H9 (cell line): ENCODE measurements around the gene CDC42. TPM values are rescaled to one million over a fixed set of nuclear protein-coding genes. Genes with fewer than 3 reads are reported as not detected.

Experiments used
- DNase-seq: peaks from one replicate; pipeline ENCODE4 v3.0.0-alpha.2; 2017
- H2AFZ ChIP-seq: one replicate; pipeline ENCODE4 v1.6.1; 2013; ENCODE audit warnings: mild to moderate bottlenecking, low read length, control low read depth, moderate library complexity
- H2AK5ac ChIP-seq: 2 replicates; pipeline ENCODE4 v1.6.1; 2013; ENCODE audit warnings: low read length, control low read depth, mixed read lengths; ENCODE audit not compliant: insufficient read length
- H2BK120ac ChIP-seq: one replicate; pipeline ENCODE4 v1.6.1; 2013; ENCODE audit warnings: low read depth, mild to moderate bottlenecking, low read length, control low read depth, inconsistent platforms; ENCODE audit not compliant: poor library complexity, severe bottlenecking
- H2BK12ac ChIP-seq: 2 replicates; pipeline ENCODE4 v1.6.1; 2013; ENCODE audit warnings: low read length, control low read depth, mixed read lengths, low read depth; ENCODE audit not compliant: insufficient read length
- H2BK15ac ChIP-seq: 2 replicates; pipeline ENCODE4 v1.6.1; 2013; ENCODE audit warnings: low read depth, low read length, control low read depth
- H2BK20ac ChIP-seq: one replicate; pipeline ENCODE4 v1.6.1; 2013; ENCODE audit warnings: low read depth, mild to moderate bottlenecking, low read length, control low read depth, inconsistent platforms; ENCODE audit not compliant: poor library complexity, severe bottlenecking
- H2BK5ac ChIP-seq: 2 replicates; pipeline ENCODE4 v1.6.1; 2013; ENCODE audit warnings: low read length, control low read depth, mixed read lengths; ENCODE audit not compliant: insufficient read length
- H3K14ac ChIP-seq: 2 replicates; pipeline ENCODE4 v1.6.1; 2013; ENCODE audit warnings: low read length, control low read depth; ENCODE audit not compliant: insufficient read depth
- H3K18ac ChIP-seq: 2 replicates; pipeline ENCODE4 v1.6.1; 2013; ENCODE audit warnings: low read depth, mild to moderate bottlenecking, mixed read lengths, low read length, control low read depth; ENCODE audit not compliant: insufficient read length
- H3K23ac ChIP-seq: 2 replicates; pipeline ENCODE4 v1.6.1; 2013; ENCODE audit warnings: low read length, control low read depth, mixed read lengths, low read depth; ENCODE audit not compliant: insufficient read length
- H3K23me2 ChIP-seq: 2 replicates; pipeline ENCODE4 v1.6.1; 2013; ENCODE audit warnings: low read depth, mild to moderate bottlenecking, mixed read lengths, low read length, control low read depth; ENCODE audit not compliant: insufficient read length, poor library complexity, severe bottlenecking
- H3K27ac ChIP-seq: 2 replicates; pipeline ENCODE4 v1.5.1; 2013; ENCODE audit warnings: low read length, control low read depth, mixed read lengths, low read depth; ENCODE audit not compliant: insufficient read length
- H3K27me3 ChIP-seq: 2 replicates; pipeline ENCODE4 v1.6.1; 2013; ENCODE audit warnings: low read length, control low read depth, inconsistent platforms; ENCODE audit not compliant: insufficient read depth
- H3K4ac ChIP-seq: 2 replicates; pipeline ENCODE4 v1.6.1; 2013; ENCODE audit warnings: low read depth, mild to moderate bottlenecking, control low read depth, inconsistent platforms, low read length, moderate library complexity
- H3K4me1 ChIP-seq: 2 replicates; pipeline ENCODE4 v1.6.1; 2013; ENCODE audit warnings: low read length, control low read depth, inconsistent platforms; ENCODE audit not compliant: insufficient read depth
- H3K4me2 ChIP-seq: 2 replicates; pipeline ENCODE4 v1.6.1; 2013; ENCODE audit warnings: low read length, control low read depth, mixed read lengths; ENCODE audit not compliant: insufficient read length, insufficient read depth
- H3K56ac ChIP-seq: 2 replicates; pipeline ENCODE4 v1.6.1; 2013; ENCODE audit warnings: low read depth, mild to moderate bottlenecking, mixed read lengths, low read length, control low read depth; ENCODE audit not compliant: insufficient read length
- H3K79me1 ChIP-seq: 2 replicates; pipeline ENCODE4 v1.6.1; 2013; ENCODE audit warnings: low read depth, mild to moderate bottlenecking, moderate library complexity, low read length, control low read depth, inconsistent platforms; ENCODE audit not compliant: insufficient read depth, poor library complexity, severe bottlenecking
- H3K79me2 ChIP-seq: 2 replicates; pipeline ENCODE4 v1.6.1; 2013; ENCODE audit warnings: low read length, control low read depth, inconsistent platforms; ENCODE audit not compliant: insufficient read depth
- H3K9ac ChIP-seq: 2 replicates; pipeline ENCODE4 v1.6.1; 2013; ENCODE audit warnings: low read length, control low read depth, mixed read lengths; ENCODE audit not compliant: insufficient read length; ENCODE audit errors: extremely low read depth
- H3K9me3 ChIP-seq: one replicate; pipeline ENCODE4 v1.6.1; 2013; ENCODE audit warnings: low read depth, low read length, inconsistent platforms; ENCODE audit not compliant: control insufficient read depth
- H3T11ph ChIP-seq: one replicate; pipeline ENCODE4 v1.6.1; 2013; ENCODE audit warnings: mild to moderate bottlenecking, low read length, control low read depth, inconsistent platforms
- H4K20me1 ChIP-seq: one replicate; pipeline ENCODE4 v1.6.1; 2013; ENCODE audit not compliant: control insufficient read depth, insufficient read length, insufficient read depth
- H4K5ac ChIP-seq: 2 replicates; pipeline ENCODE4 v1.6.1; 2013; ENCODE audit warnings: low read depth, mild to moderate bottlenecking, mixed read lengths, low read length, control low read depth; ENCODE audit not compliant: insufficient read length
- H4K8ac ChIP-seq: replicated peaks from 2 replicates; pipeline ENCODE4 v1.6.1; 2013; ENCODE audit warnings: low read length, control low read depth, mixed read lengths, low read depth; ENCODE audit not compliant: insufficient read length
- H4K91ac ChIP-seq: 2 replicates; pipeline ENCODE4 v1.6.1; 2013; ENCODE audit warnings: low read depth, mild to moderate bottlenecking, moderate library complexity, mixed read lengths, low read length, control low read depth; ENCODE audit not compliant: insufficient read length
- H3K27ac Mint-ChIP-seq, 3 experiments: 2 replicates in 2 of 3; 3 replicates in 1 of 3; pipeline ENCODE4 v1.8.0; 2020 to 2021; ENCODE audit warnings: mixed read lengths in 3 of 3, mild to moderate bottlenecking in 1 of 3, moderate library complexity in 1 of 3
- H3K27me3 Mint-ChIP-seq: 2 replicates; pipeline ENCODE4 v1.8.0; 2021; ENCODE audit warnings: low read depth, mild to moderate bottlenecking, moderate library complexity, mixed read lengths
- H3K36me3 Mint-ChIP-seq, 3 experiments: 2 replicates in 2 of 3; 3 replicates in 1 of 3; pipeline ENCODE4 v1.8.0; 2020 to 2021; ENCODE audit warnings: low read depth in 3 of 3, mixed read lengths in 3 of 3; ENCODE audit not compliant: insufficient read depth in 1 of 3
- H3K4me1 Mint-ChIP-seq, 2 experiments: 2 replicates each; pipeline ENCODE4 v1.8.0; 2020; ENCODE audit warnings: mixed read lengths in 2 of 2
- H3K4me3 Mint-ChIP-seq, 2 experiments: 2 replicates in 1 of 2; 3 replicates in 1 of 2; pipeline ENCODE4 v1.8.0; 2020 to 2021; ENCODE audit warnings: mild to moderate bottlenecking in 2 of 2, mixed read lengths in 2 of 2, moderate library complexity in 1 of 2
- H3K9me3 Mint-ChIP-seq, 2 experiments: 2 replicates in 1 of 2; 3 replicates in 1 of 2; pipeline ENCODE4 v1.8.0; 2020; ENCODE audit warnings: mild to moderate bottlenecking in 2 of 2, mixed read lengths in 2 of 2, moderate library complexity in 1 of 2
- WGBS: extraction: QIAGEN DNeasy Blood & Tissue Kit; methylation state at CpG from one replicate; pipeline ENCODE4 v1.1.7; 2013; ENCODE audit warnings: missing lambda C conversion rate, low lambda C conversion rate, mixed read lengths; ENCODE audit not compliant: insufficient read length; ENCODE audit errors: extremely low coverage; 5-methylcytosine and 5-hydroxymethylcytosine counted together
- total RNA-seq: library from RNA; stranded (reverse); gene quantifications from 2 replicates; pipeline ENCODE4 v1.2.1, GENCODE V29; 2021
- TF ChIP-seq, protein P1 (sequence below): fragments of 200-600 bp; sonication (generic); conservative IDR thresholded peaks from 3 replicates; pipeline ENCODE4 v1.8.0; 2021; ENCODE audit warnings: antibody characterized with exemption, mild to moderate bottlenecking

The CDC42 gene
- total RNA-seq, 1 experiment from 2014 or later = 197 TPM

DNA sequence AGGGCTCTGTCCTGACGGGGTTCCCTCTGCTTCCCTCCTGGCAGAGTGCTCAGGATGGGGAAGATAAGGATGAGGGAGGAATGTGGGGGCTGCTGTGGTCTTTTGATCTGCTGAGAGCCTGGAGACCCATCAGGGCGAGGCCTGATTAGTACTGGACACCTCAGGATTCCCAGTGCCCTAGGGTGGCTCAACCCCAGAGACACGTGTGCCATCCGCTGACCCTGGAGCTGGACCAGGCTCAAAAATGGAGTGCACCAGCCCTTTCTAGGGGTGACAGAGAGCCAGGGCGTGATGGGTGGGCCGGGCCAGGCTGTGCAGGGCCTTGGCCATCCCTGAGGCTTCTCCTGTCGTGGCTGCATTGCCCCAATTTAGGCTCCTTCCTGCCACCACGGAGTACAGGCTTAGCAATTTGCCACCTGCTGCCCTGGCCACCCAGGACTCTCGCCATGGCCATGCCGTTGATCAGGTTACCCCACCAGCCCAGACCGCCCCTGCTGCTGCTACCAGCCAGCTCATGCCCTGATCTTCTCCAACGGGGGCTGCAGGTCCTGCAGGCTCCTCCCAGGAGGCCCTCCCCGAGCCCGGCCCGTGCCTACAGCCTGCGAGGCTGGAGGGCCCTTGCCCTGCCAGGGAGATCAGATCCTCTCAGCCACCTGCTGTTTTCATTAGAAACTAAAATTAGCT lies 80.9 kb downstream of the CDC42 start:
- H3K27me3 Mint-ChIP-seq = peaks cover 10% of the 10 kb centered on the region
- no peaks in the 10 kb centered on the region for H3K36me3 Mint-ChIP-seq
- peak; percentile 44 for DNase-seq
- Histone ChIP-seq H4K20me1 (no peaks in the 10 kb centered on the region), H3K14ac (no peak overlapping the region), H2BK15ac (no peak overlapping the region), H2BK20ac (no peak overlapping the region), H2BK120ac (no peak overlapping the region), H3K23ac (no peak overlapping the region), H2AFZ (no peak overlapping the region), H3K4me1 (no peaks in the 10 kb centered on the region), H2BK5ac (no peak overlapping the region), H4K91ac (no peak overlapping the region), H4K8ac (no peak overlapping the region), H2AK5ac (no peak overlapping the region), H3T11ph (no peak overlapping the region), H4K5ac (no peak overlapping the region), H3K79me1 (no peaks in the 10 kb centered on the region), H3K18ac (no peak overlapping the region), H3K27ac (no peak overlapping the region), H2BK12ac (no peak overlapping the region), H3K4me2 (no peak overlapping the region), H3K4ac (no peak overlapping the region), H3K9ac (no peak overlapping the region), H3K9me3 (no peaks in the 10 kb centered on the region), H3K56ac (no peak overlapping the region), H3K27me3 (no peaks in the 10 kb centered on the region), H3K79me2 (no peaks in the 10 kb centered on the region), H3K23me2 (no peaks in the 10 kb centered on the region)
- no peak overlapping the region for H3K4me3 Mint-ChIP-seq
- WGBS = no CpG with 5 or more reads among the region's 16 CpGs
- TF ChIP-seq, protein P1, sequence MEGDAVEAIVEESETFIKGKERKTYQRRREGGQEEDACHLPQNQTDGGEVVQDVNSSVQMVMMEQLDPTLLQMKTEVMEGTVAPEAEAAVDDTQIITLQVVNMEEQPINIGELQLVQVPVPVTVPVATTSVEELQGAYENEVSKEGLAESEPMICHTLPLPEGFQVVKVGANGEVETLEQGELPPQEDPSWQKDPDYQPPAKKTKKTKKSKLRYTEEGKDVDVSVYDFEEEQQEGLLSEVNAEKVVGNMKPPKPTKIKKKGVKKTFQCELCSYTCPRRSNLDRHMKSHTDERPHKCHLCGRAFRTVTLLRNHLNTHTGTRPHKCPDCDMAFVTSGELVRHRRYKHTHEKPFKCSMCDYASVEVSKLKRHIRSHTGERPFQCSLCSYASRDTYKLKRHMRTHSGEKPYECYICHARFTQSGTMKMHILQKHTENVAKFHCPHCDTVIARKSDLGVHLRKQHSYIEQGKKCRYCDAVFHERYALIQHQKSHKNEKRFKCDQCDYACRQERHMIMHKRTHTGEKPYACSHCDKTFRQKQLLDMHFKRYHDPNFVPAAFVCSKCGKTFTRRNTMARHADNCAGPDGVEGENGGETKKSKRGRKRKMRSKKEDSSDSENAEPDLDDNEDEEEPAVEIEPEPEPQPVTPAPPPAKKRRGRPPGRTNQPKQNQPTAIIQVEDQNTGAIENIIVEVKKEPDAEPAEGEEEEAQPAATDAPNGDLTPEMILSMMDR = no peak
- H3K9me3 Mint-ChIP-seq = no peaks in the 10 kb centered on the region; a peak in 1 of 5 replicates
- peaks cover 27 to 40% of the 10 kb centered on the region in 2 experiments for H3K4me1 Mint-ChIP-seq
- peak overlapping the region in 1 of 3 experiments; percentile 33; a peak in 1 of 7 replicates for H3K27ac Mint-ChIP-seq
